Parathyroid adenoma (tissue), 2 donors: ENCODE results near the gene FBXW4.

ENCODE experiments used
- H2AFZ ChIP-seq: fragments of 300-600 bp; sonication (generic); one replicate; pipeline ENCODE4 v1.7.0; 2017; ENCODE audit warnings: antibody characterized with exemption, mild to moderate bottlenecking
- H3K27ac ChIP-seq: fragments of 300-600 bp; sonication (generic); one replicate; pipeline ENCODE4 v1.7.0; 2017
- H3K27me3 ChIP-seq: fragments of 300-600 bp; sonication (generic); one replicate; pipeline ENCODE4 v1.7.0; 2017; ENCODE audit warnings: low read length; ENCODE audit not compliant: control insufficient read depth, insufficient read depth
- H3K36me3 ChIP-seq: fragments of 300-600 bp; sonication (generic); one replicate; pipeline ENCODE4 v1.7.0; 2017; ENCODE audit warnings: low read length; ENCODE audit not compliant: control insufficient read depth, insufficient read depth
- H3K4me1 ChIP-seq: fragments of 300-600 bp; sonication (generic); one replicate; pipeline ENCODE4 v1.7.0; 2017; ENCODE audit warnings: control low read depth
- H3K4me2 ChIP-seq: fragments of 300-600 bp; sonication (generic); one replicate; pipeline ENCODE4 v1.7.0; 2017; ENCODE audit warnings: low read length
- H3K4me3 ChIP-seq: fragments of 300-600 bp; sonication (generic); one replicate; pipeline ENCODE4 v1.7.0; 2017; ENCODE audit warnings: low read depth, low read length
- H3K79me2 ChIP-seq: fragments of 300-600 bp; sonication (generic); one replicate; pipeline ENCODE4 v1.7.0; 2017; ENCODE audit warnings: control low read depth
- H3K9ac ChIP-seq: fragments of 300-600 bp; sonication (generic); one replicate; pipeline ENCODE4 v1.7.0; 2017; ENCODE audit warnings: mild to moderate bottlenecking
- H3K9me3 ChIP-seq: fragments of 300-600 bp; sonication (generic); one replicate; pipeline ENCODE4 v1.7.0; 2017; ENCODE audit warnings: low read length; ENCODE audit not compliant: control insufficient read depth
- CTCF ChIP-seq: fragments of 300-600 bp; sonication (generic); IDR thresholded peaks from one replicate; pipeline ENCODE4 v1.7.0; 2017; ENCODE audit warnings: antibody characterized with exemption, mild to moderate bottlenecking
- donor health status: primary hyperparathyroidism.

Gene FBXW4

GRCh38 chr10:101676565-101676964, 18.4 kb downstream of the FBXW4 start:
- TF ChIP-seq CTCF: no peak
- Histone ChIP-seq H3K4me1 (peaks cover 14% of the 10 kb centered on the region), H3K27ac (no peak overlapping the region), H3K27me3 (no peaks in the 10 kb centered on the region), H2AFZ (no peak overlapping the region), H3K9ac (no peak overlapping the region), H3K4me3 (no peak overlapping the region), H3K79me2 (peaks cover 57% of the 10 kb centered on the region), H3K9me3 (no peaks in the 10 kb centered on the region), H3K36me3 (no peaks in the 10 kb centered on the region), H3K4me2 (no peak overlapping the region)

- Histone ChIP-seq H3K27me3 (no peaks in the 10 kb centered on the region), H3K4me3 (no peak overlapping the region), H3K79me2 (peaks cover 62% of the 10 kb centered on the region), H2AFZ (no peak overlapping the region), H3K9ac (no peak overlapping the region), H3K27ac (no peak overlapping the region), H3K9me3 (no peaks in the 10 kb centered on the region), H3K4me1 (peaks cover 5% of the 10 kb centered on the region), H3K36me3 (no peaks in the 10 kb centered on the region), H3K4me2 (no peak overlapping the region)
- TF ChIP-seq CTCF: no peak
These were observed 19.9 kb downstream of the FBXW4 start for GRCh38 chr10:101675115-101675514.

DNA sequence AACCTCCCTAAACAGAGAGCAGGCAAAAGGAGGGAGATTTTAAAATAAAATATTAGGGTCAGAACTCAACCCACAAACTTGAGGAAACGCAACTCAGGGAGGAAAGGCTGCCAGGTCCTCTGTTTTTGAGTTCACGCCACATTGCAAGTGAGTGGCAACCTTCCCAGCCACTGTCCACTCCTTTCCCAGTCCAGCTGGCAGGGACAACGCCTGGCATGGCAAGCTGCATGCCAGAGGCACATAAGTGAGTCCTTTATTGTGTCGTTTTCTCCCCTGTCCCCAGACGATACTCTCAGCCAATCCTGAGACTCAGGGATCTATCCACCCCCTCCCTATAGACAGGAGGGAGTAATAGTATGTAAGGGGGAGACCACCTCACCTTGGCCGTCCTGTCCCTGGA, 22.4 kb downstream of the FBXW4 start:
- H3K9ac ChIP-seq: no peak overlapping the region
- H3K79me2 ChIP-seq: peaks cover 67% of the 10 kb centered on the region
- H3K36me3 ChIP-seq: no peaks in the 10 kb centered on the region
- no peak overlapping the region for H2AFZ ChIP-seq
- no peak overlapping the region for H3K4me3 ChIP-seq
- H3K9me3 ChIP-seq: no peaks in the 10 kb centered on the region
- H3K27ac ChIP-seq: no peak overlapping the region
- peaks cover 3% of the 10 kb centered on the region for H3K4me1 ChIP-seq
- H3K27me3 ChIP-seq: no peaks in the 10 kb centered on the region
- no peak overlapping the region for H3K4me2 ChIP-seq
- TF ChIP-seq CTCF: no peak

DNA sequence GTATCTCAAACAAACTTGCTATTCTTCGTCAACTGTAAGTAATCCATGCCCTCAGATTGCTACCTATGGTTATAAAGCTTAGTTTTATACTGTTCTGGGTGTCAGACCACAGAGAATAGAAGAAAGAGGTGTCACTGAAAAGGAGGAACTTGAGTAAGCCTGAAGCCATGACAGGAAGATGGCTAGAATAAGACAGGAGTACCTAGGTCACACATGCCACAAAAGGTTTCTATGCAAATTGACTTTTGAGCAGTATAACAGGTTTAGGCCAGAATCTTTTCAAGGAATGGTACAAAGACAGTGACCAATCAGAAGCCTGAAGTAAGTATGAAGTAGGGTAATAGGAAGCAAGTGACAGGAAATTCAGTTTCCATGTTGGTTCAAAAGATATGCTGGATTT, 23.5 kb downstream of the FBXW4 start:
- Histone ChIP-seq H3K9ac (no peak overlapping the region), H3K4me3 (no peak overlapping the region), H3K4me1 (peaks cover 3% of the 10 kb centered on the region), H3K79me2 (peaks cover 62% of the 10 kb centered on the region), H3K27ac (no peak overlapping the region), H3K9me3 (no peaks in the 10 kb centered on the region), H3K36me3 (no peaks in the 10 kb centered on the region), H2AFZ (no peak overlapping the region), H3K27me3 (no peaks in the 10 kb centered on the region), H3K4me2 (no peak overlapping the region)
- TF ChIP-seq CTCF: no peak

- Histone ChIP-seq H3K4me1 (peaks cover 3% of the 10 kb centered on the region), H3K27me3 (no peaks in the 10 kb centered on the region), H3K79me2 (peaks cover 65% of the 10 kb centered on the region), H3K9ac (no peak overlapping the region), H3K27ac (no peak overlapping the region), H3K36me3 (no peaks in the 10 kb centered on the region), H3K9me3 (no peaks in the 10 kb centered on the region), H3K4me2 (no peak overlapping the region), H3K4me3 (no peak overlapping the region), H2AFZ (no peak overlapping the region)
- TF ChIP-seq CTCF: no peak
These were observed 24.3 kb downstream of the FBXW4 start for GRCh38 chr10:101670635-101671034.
